HAP-1 (cell line): ENCODE measurements around the gene FNDC3B.
A peak's percentile ranks its signal among the peaks of the same experiment; 100 is the strongest.

Experiments
- DNase-seq, 2 experiments: peaks; one replicate each; pipeline ENCODE4 v3.0.0-alpha.2; 2016 to 2020; ENCODE audit warnings: low spot score in 2 of 2
- H3K27me3 ChIP-seq: fragments of 250-450 bp; sonication (Bioruptor Pico); 2 replicates; pipeline ENCODE4 v1.5.1; 2020; ENCODE audit warnings: low read depth, mild to moderate bottlenecking, moderate library complexity
- H3K36me3 ChIP-seq: fragments of 250-450 bp; sonication (Bioruptor Pico); replicated peaks from 2 replicates; pipeline ENCODE4 v1.5.1; 2020; ENCODE audit warnings: mild to moderate bottlenecking
- H3K4me1 ChIP-seq: fragments of 250-450 bp; sonication (Bioruptor Pico); 2 replicates; pipeline ENCODE4 v1.5.1; 2020; ENCODE audit warnings: mild to moderate bottlenecking
- H3K4me3 ChIP-seq: fragments of 250-450 bp; sonication (Bioruptor Pico); 2 replicates; pipeline ENCODE4 v1.5.1; 2020; ENCODE audit warnings: mild to moderate bottlenecking, moderate library complexity
- H3K9me3 ChIP-seq: fragments of 250-450 bp; sonication (Bioruptor Pico); 2 replicates; pipeline ENCODE4 v1.5.1; 2020; ENCODE audit warnings: mild to moderate bottlenecking, moderate library complexity
- in situ Hi-C: fragments of 300-500 bp; cut with MboI; formaldehyde crosslinking; loops from 3 replicates; pipeline ENCODE4 v1.14.3; 2020; ENCODE audit warnings: low sequenced_read_pairs, inconsistent platforms, mixed read lengths

FNDC3B gene

GRCh38 chr3:172379372-172379771, 340.0 kb downstream of the FNDC3B start:
- no peak overlapping the region for H3K4me3 ChIP-seq
- no peak for DNase-seq
- in situ Hi-C loops: no loop called here
- H3K9me3 ChIP-seq: no peaks in the 10 kb centered on the region
- peaks cover 6% of the 10 kb centered on the region for H3K36me3 ChIP-seq
- no peaks in the 10 kb centered on the region for H3K4me1 ChIP-seq
- H3K27me3 ChIP-seq: no peaks in the 10 kb centered on the region

- Histone ChIP-seq H3K9me3 (no peaks in the 10 kb centered on the region), H3K4me1 (no peaks in the 10 kb centered on the region), H3K36me3 (peaks cover 6% of the 10 kb centered on the region), H3K27me3 (no peaks in the 10 kb centered on the region), H3K4me3 (no peak overlapping the region)
- DNase-seq: no peak
- in situ Hi-C loops: no loop called here
Measured at GRCh38 chr3:172380632-172381031, 341.3 kb downstream of the FNDC3B start.

GRCh38 chr3:172383306-172383796, 344.0 kb downstream of the FNDC3B start:
- in situ Hi-C loops: no loop called here
- Histone ChIP-seq H3K27me3 (no peaks in the 10 kb centered on the region), H3K4me3 (no peak overlapping the region), H3K4me1 (peaks cover 3% of the 10 kb centered on the region; the same call in 1 of the 2 replicates), H3K36me3 (peaks cover 4% of the 10 kb centered on the region), H3K9me3 (no peaks in the 10 kb centered on the region)
- no peak for DNase-seq

- no peaks in the 10 kb centered on the region for H3K27me3 ChIP-seq
- H3K4me3 ChIP-seq: no peak overlapping the region
- peaks cover 3% of the 10 kb centered on the region; the same call in 1 of the 2 replicates for H3K4me1 ChIP-seq
- DNase-seq: no peak
- no peaks in the 10 kb centered on the region; the same call in 1 of the 2 replicates for H3K36me3 ChIP-seq
- no peaks in the 10 kb centered on the region for H3K9me3 ChIP-seq
- in situ Hi-C loops: no loop called here
Measured at GRCh38 chr3:172384836-172385235, 345.5 kb downstream of the FNDC3B start.

- no peak overlapping the region for H3K4me3 ChIP-seq
- H3K36me3 ChIP-seq: no peaks in the 10 kb centered on the region
- DNase-seq: no peak
- H3K27me3 ChIP-seq: no peaks in the 10 kb centered on the region
- H3K4me1 ChIP-seq: peaks cover 13% of the 10 kb centered on the region
- in situ Hi-C loops: no loop called here
- no peaks in the 10 kb centered on the region for H3K9me3 ChIP-seq
Measured at GRCh38 chr3:172387728-172388127, 348.4 kb downstream of the FNDC3B start.

GRCh38 chr3:172388412-172389078, 349.2 kb downstream of the FNDC3B start:
- Histone ChIP-seq H3K9me3 (no peaks in the 10 kb centered on the region), H3K4me1 (peaks cover 13% of the 10 kb centered on the region), H3K27me3 (no peaks in the 10 kb centered on the region), H3K4me3 (no peak overlapping the region), H3K36me3 (no peaks in the 10 kb centered on the region)
- no peak for DNase-seq
- in situ Hi-C loops: no loop called here

- in situ Hi-C loops: no loop called here
- H3K36me3 ChIP-seq: no peaks in the 10 kb centered on the region
- peaks cover 12% of the 10 kb centered on the region for H3K4me1 ChIP-seq
- no peaks in the 10 kb centered on the region for H3K9me3 ChIP-seq
- no peak overlapping the region for H3K4me3 ChIP-seq
- H3K27me3 ChIP-seq: no peaks in the 10 kb centered on the region
- no peak for DNase-seq
Measured at GRCh38 chr3:172390792-172391191, 351.4 kb downstream of the FNDC3B start.

GRCh38 chr3:172391592-172392302, 352.4 kb downstream of the FNDC3B start:
- DNase-seq: peak; percentile 42 to 78
- Histone ChIP-seq H3K4me3 (no peak overlapping the region), H3K27me3 (no peaks in the 10 kb centered on the region), H3K36me3 (no peaks in the 10 kb centered on the region), H3K9me3 (no peaks in the 10 kb centered on the region), H3K4me1 (peaks cover 11% of the 10 kb centered on the region)
- in situ Hi-C loops: no loop called here

- no peak for DNase-seq
- H3K36me3 ChIP-seq: no peaks in the 10 kb centered on the region
- H3K4me3 ChIP-seq: no peak overlapping the region
- H3K4me1 ChIP-seq: peaks cover 11% of the 10 kb centered on the region
- no peaks in the 10 kb centered on the region for H3K9me3 ChIP-seq
- in situ Hi-C loops: no loop called here
- no peaks in the 10 kb centered on the region for H3K27me3 ChIP-seq
Measured at GRCh38 chr3:172394692-172395091, 355.3 kb downstream of the FNDC3B start.

GRCh38 chr3:172396400-172396799, 357.0 kb downstream of the FNDC3B start:
- Histone ChIP-seq H3K9me3 (no peaks in the 10 kb centered on the region), H3K4me3 (no peak overlapping the region), H3K36me3 (no peaks in the 10 kb centered on the region), H3K27me3 (no peaks in the 10 kb centered on the region), H3K4me1 (peaks cover 10% of the 10 kb centered on the region)
- no peak for DNase-seq
- in situ Hi-C loops: no loop called here

GRCh38 chr3:172397716-172398405, 358.5 kb downstream of the FNDC3B start:
- H3K9me3 ChIP-seq: no peaks in the 10 kb centered on the region
- in situ Hi-C loops: no loop called here
- no peaks in the 10 kb centered on the region for H3K4me1 ChIP-seq
- no peaks in the 10 kb centered on the region for H3K36me3 ChIP-seq
- no peak for DNase-seq
- no peaks in the 10 kb centered on the region for H3K27me3 ChIP-seq
- no peak overlapping the region for H3K4me3 ChIP-seq

GRCh38 chr3:172398484-172398883, 359.1 kb downstream of the FNDC3B start:
- in situ Hi-C loops: no loop called here
- H3K36me3 ChIP-seq: no peaks in the 10 kb centered on the region

GRCh38 chr3:172402090-172402489, 362.7 kb downstream of the FNDC3B start:
- in situ Hi-C loops: no loop called here
- Histone ChIP-seq H3K27me3 (no peaks in the 10 kb centered on the region), H3K4me3 (no peak overlapping the region), H3K36me3 (no peaks in the 10 kb centered on the region), H3K9me3 (no peaks in the 10 kb centered on the region), H3K4me1 (no peaks in the 10 kb centered on the region)
- DNase-seq: no peak

More at GRCh38 chr3:172398484-172398883, 359.1 kb downstream of the FNDC3B start:
- H3K4me1 ChIP-seq: no peaks in the 10 kb centered on the region
- no peaks in the 10 kb centered on the region for H3K9me3 ChIP-seq
- no peaks in the 10 kb centered on the region for H3K27me3 ChIP-seq
- no peak for DNase-seq
- H3K4me3 ChIP-seq: no peak overlapping the region
